ENCODE results near the gene KCTD2. TPM values are rescaled to one million over a fixed set of nuclear protein-coding genes. Genes with fewer than 3 reads are reported as not detected.
A peak's percentile ranks its signal among the peaks of the same experiment; 100 is the strongest.

The KCTD2 gene
- total RNA-seq, 1 experiment from 2014 or later: 34.9 TPM

GRCh38 chr17:75093548-75094158, 46.6 kb downstream of the KCTD2 start:
- intact Hi-C loops (cut with micrococcal nuclease; ENCODE audit: unreplicated experiment): no loop called here
- Histone ChIP-seq H3K4me3 (ENCODE audit: low read depth in 2 of 2, low read length in 2 of 2) (no peak overlapping the region), H3K36me3 (ENCODE audit: control insufficient read depth, insufficient read depth, low read length) (no peaks in the 10 kb centered on the region), H3K27ac (ENCODE audit: low read length) (peak overlapping the region; percentile 2), H3K4me1 (ENCODE audit: control insufficient read depth, insufficient read depth, low read length) (peaks cover 60% of the 10 kb centered on the region), H3K27me3 (ENCODE audit: control insufficient read depth, insufficient read depth, low read length) (no peaks in the 10 kb centered on the region), H3K9me3 (ENCODE audit: control insufficient read depth, insufficient read depth, low read depth, low read length) (no peaks in the 10 kb centered on the region)
- in situ Hi-C loops (cut with HindIII; ENCODE audit: low pct_unique_long_range_greater_than_20kb, low sequenced_read_pairs): no loop called here
- ATAC-seq (no peak), DNase-seq (ENCODE audit: low read depth, low spot score) (no peak)
- ChIA-PET POLR2A (interaction anchor here (0.5 kb wide), 1 partner anchor 10 kb away, joined by 6 read pairs; no protein-coding TSS in a partner anchor), CTCF (interaction anchor here (0.5 kb wide), 2 partner anchors 10 to 109 kb away, joined by 5 to 9 read pairs; no protein-coding TSS in a partner anchor)
- BruUV-seq (replicated peaks): no TSS peak
- no peak for TF ChIP-seq CTCF (IDR thresholded peaks at IDR 0.05)
- TF ChIP-seq REST (IDR thresholded peaks at IDR 0.05; ENCODE audit: insufficient read depth in 1 of 2, low read depth in 2 of 2, low read length in 1 of 2): no peak
- no peak for TF ChIP-seq SIN3A (IDR thresholded peaks at IDR 0.05; ENCODE audit: borderline replicate concordance, insufficient read depth, low read depth, low read length)
- no peak for TF ChIP-seq TCF7L2 (IDR thresholded peaks at IDR 0.05; ENCODE audit: low read depth, low read length)
- TF ChIP-seq POLR2AphosphoS5 (IDR thresholded peaks at IDR 0.05; ENCODE audit: low read depth, low read length): no peak

- H3K27ac ChIP-seq (ENCODE audit: low read length): peak overlapping the region; percentile 8; the same call in 1 of the 2 replicates
- DNase-seq (ENCODE audit: low read depth, low spot score) (no peak), ATAC-seq (0 out of 2 replicates have a peak, but pooled peaks have one; percentile 10)
- in situ Hi-C loops (cut with HindIII; ENCODE audit: low pct_unique_long_range_greater_than_20kb, low sequenced_read_pairs): no loop called here
- H3K9me3 ChIP-seq (ENCODE audit: control insufficient read depth, insufficient read depth, low read depth, low read length): no peaks in the 10 kb centered on the region
- TF ChIP-seq SIN3A (IDR thresholded peaks at IDR 0.05; ENCODE audit: borderline replicate concordance, insufficient read depth, low read depth, low read length): no peak
- TF ChIP-seq REST (IDR thresholded peaks at IDR 0.05; ENCODE audit: insufficient read depth in 1 of 2, low read depth in 2 of 2, low read length in 1 of 2): no peak
- no peak for TF ChIP-seq CTCF (IDR thresholded peaks at IDR 0.05)
- TF ChIP-seq TCF7L2 (IDR thresholded peaks at IDR 0.05; ENCODE audit: low read depth, low read length): no peak
- no peak for TF ChIP-seq POLR2AphosphoS5 (IDR thresholded peaks at IDR 0.05; ENCODE audit: low read depth, low read length)
- ChIA-PET CTCF (no interaction called here), POLR2A (no interaction called here)
- no peaks in the 10 kb centered on the region for H3K36me3 ChIP-seq (ENCODE audit: control insufficient read depth, insufficient read depth, low read length)
- no TSS peak for BruUV-seq (replicated peaks)
- no peak overlapping the region for H3K4me3 ChIP-seq (ENCODE audit: low read depth in 2 of 2, low read length in 2 of 2)
- no peaks in the 10 kb centered on the region for H3K27me3 ChIP-seq (ENCODE audit: control insufficient read depth, insufficient read depth, low read length)
- intact Hi-C loops (cut with micrococcal nuclease; ENCODE audit: unreplicated experiment): no loop called here
- H3K4me1 ChIP-seq (ENCODE audit: control insufficient read depth, insufficient read depth, low read length): peaks cover 47% of the 10 kb centered on the region
Measured at GRCh38 chr17:75094871-75095399, 47.9 kb downstream of the KCTD2 start.

All from Panc1 (cell line).